Subcutaneous adipose tissue (tissue), 4 donors: Measurements from ENCODE around the gene TOLLIP. TPM values are rescaled to one million over a fixed set of nuclear protein-coding genes. Genes with fewer than 3 reads are reported as not detected.

Source experiments
- CTCF ChIP-seq: fragments of 450-650 bp; IDR thresholded peaks from one replicate; pipeline ENCODE4 v1.5.1; 2016; ENCODE audit warnings: low read depth, mild to moderate bottlenecking, control low read depth, antibody characterized with exemption, moderate library complexity
- total RNA-seq, 4 donors: library from RNA; depleted of rRNA; stranded (reverse); fragments of >200 nt; gene quantifications; one replicate each; pipeline ENCODE4 v1.1.0, GENCODE V29; 2016

TOLLIP gene
- total RNA-seq, 4 donors from 2014 or later: 20.5 to 40.9 (median 27.4) TPM

GRCh38 chr11:1228921-1229451 is 80.4 kb downstream of the TOLLIP start:
- no peak for TF ChIP-seq CTCF

- no peak for TF ChIP-seq CTCF
Observed at GRCh38 chr11:1228101-1228821, 81.2 kb downstream of the TOLLIP start.

DNA sequence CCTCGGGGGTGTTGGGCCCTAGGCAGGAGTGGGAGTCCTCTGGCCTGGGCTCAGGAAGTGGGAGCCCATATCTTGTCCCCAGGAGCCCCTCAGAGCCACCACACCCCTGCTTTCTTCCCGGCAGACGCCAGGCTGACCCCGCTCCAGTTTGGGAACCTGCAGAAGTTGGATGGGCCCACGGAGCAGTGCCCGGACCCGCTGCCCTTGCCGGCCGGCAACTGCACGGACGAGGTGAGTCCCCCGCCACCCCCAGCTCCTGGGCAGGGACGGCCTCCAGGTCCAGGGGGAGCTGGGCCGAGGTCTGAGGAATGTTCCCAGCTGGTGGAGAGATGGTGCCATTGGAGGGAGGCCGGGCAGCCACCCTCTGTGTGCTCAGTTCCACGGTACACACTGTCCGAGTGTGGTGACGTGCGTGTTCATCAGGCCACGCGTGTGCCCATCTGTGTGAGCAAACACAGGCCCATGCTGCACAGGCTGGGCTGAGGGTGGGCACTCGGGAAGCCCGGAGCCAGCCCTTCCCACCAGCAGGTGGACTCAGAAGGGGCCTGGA is 81.8 kb downstream of the TOLLIP start:
- no peak for TF ChIP-seq CTCF

GRCh38 chr11:1226986-1227550 is 82.4 kb downstream of the TOLLIP start:
- TF ChIP-seq CTCF: no peak

DNA sequence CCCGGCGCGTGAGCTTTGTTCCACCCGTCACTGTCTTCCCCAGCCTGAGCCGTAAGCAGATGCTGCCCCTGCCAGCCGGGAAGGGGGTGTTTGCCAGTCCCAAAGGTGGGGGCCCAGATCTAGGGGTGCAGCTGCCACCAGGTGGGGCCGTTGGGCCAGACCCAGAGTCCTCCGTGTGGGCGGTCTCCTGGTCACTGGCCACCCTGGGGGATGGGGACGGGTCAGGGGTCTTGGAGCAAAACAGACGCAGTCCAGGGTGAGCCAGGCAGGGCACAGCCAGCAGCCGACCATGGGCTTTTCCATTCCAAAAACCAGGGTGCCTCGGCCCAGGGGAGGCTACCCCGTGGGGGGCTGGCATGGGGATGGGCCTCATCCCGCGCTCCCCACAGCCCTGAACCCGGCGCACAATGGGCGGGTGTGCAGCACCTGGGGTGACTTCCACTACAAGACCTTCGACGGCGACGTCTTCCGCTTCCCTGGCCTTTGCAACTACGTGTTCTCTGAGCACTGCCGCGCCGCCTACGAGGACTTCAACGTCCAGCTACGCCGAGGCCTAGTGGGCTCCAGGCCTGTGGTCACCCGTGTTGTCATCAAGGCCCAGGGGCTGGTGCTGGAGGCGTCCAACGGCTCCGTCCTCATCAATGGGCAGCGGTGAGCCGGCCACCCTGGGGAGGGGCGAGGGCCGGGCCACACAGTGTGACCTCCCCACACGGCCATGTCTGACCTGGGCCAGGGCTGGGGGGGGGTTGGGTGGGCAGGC is 83.0 kb downstream of the TOLLIP start:
- TF ChIP-seq CTCF: no peak

- no peak for TF ChIP-seq CTCF
Observed at GRCh38 chr11:1225386-1226225, 83.8 kb downstream of the TOLLIP start.
